CD4-positive, alpha-beta T cell treated with Interleukin-21 for 1 hour (primary cell): ENCODE measurements around the gene OR4K17.
"Not testable (repeated sequence)": the region's sequence is repeated elsewhere in the genome, so short reads cannot be mapped to it uniquely, and the experiment has no call there.

Experiments used
- DNase-seq: peaks from one replicate; pipeline ENCODE4 v3.0.0-alpha.2; 2020

The OR4K17 gene, protein sequence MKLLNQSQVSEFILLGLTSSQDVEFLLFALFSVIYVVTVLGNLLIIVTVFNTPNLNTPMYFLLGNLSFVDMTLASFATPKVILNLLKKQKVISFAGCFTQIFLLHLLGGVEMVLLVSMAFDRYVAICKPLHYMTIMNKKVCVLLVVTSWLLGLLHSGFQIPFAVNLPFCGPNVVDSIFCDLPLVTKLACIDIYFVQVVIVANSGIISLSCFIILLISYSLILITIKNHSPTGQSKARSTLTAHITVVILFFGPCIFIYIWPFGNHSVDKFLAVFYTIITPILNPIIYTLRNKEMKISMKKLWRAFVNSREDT

DNA sequence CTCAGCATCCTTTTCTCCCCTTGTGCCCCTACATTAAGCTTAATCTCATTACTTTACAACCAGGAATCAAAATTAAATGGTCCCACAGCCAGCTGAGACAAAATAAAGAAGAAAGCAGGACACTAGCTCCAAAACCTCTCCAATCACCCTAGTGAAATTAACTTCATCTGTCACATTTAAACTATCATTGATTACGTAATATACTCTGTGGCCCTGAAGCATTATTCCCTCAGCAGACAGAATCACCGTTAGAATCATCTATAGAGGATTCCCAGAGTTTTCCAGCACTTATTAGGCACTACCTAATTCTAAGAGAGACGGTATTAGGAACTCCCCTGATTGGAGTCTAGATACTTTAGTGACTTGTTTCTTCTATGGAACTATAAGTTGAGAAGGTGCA lies at the start of gene OR4K17:
TSS of gene OR4K17 (plus strand) at position 302 of the 400 bp plus-strand sequence. CDS start 6,761 bp downstream, outside the sequence.
- no peak for DNase-seq

DNA sequence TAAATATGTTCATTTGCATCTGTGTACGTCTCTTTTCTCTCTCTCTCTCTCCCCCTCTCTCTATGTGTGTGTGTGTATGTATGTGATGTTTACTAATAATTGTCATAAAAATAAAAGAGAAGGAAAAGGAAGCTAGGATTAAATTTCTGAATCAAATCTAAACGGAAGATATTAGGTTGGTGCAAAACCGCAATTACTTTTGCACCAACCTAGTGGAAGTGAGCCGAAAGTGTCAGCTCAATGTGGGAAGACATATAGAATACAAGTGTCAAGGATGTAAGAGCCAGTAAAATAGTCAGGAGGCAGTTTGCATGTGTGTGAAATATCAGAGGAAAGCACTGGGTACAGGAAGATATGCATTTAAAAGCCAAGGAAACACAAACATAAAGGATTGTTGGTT lies 18.5 kb upstream of the OR4K17 start:
- no peak for DNase-seq

GRCh38 chr14:20093442-20093841 lies 17.1 kb upstream of the OR4K17 start:
- DNase-seq: no peak

GRCh38 chr14:20098926-20099770 lies 11.4 kb upstream of the OR4K17 start:
- DNase-seq: not testable (repeated sequence)

DNA sequence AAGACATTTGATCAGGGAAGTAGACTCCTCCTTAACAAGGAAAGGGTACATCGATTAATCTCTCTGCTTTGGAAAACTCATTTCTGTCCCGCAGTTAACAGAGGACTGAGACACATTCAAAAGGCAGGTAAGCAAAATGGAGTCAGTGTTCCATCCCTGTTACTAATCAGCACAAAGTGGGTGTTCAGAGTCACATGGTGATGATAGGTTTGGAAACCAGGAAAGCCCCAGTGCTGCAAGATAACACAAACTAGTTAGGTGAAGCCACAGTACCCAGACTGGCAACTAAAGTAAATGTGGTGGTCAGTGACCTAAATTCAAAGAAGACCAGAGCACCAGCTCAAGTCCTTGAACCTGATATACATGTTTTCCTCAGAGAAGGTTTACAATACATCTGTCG lies 1.8 kb downstream of the OR4K17 start:
- no peak for DNase-seq

GRCh38 chr14:20116748-20117147 lies 6.2 kb downstream of the OR4K17 start:
- DNase-seq: no peak

- DNase-seq: no peak
Observed at GRCh38 chr14:20118795-20119194, 8.3 kb downstream of the OR4K17 start.

DNA sequence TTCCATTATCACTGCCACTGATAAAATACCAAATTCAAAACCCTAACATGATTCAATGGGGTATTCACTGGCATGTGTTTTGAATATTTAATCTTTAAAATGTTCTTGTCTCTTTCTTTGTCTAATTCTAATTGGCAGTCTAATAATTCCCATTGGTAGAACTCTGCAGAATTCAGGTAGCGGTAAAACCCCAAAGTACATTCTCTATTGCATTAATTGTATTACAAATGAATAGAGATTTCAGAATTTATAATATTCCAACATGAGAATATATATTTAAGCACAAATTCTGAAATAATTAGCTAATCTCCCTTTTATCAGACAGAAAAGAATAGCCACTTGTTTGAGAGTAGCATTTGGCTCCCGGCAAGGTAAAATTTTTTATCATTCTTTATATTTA lies 28.0 kb downstream of the OR4K17 start, which contains the start of gene OR4N5:
TSS of gene OR4N5 (plus strand) at position 301 of the 400 bp plus-strand sequence. CDS start 4,916 bp downstream, outside the sequence.
- no peak for DNase-seq

- DNase-seq: no peak
Observed at GRCh38 chr14:20143911-20144310, 33.4 kb downstream of the OR4K17 start.

DNA sequence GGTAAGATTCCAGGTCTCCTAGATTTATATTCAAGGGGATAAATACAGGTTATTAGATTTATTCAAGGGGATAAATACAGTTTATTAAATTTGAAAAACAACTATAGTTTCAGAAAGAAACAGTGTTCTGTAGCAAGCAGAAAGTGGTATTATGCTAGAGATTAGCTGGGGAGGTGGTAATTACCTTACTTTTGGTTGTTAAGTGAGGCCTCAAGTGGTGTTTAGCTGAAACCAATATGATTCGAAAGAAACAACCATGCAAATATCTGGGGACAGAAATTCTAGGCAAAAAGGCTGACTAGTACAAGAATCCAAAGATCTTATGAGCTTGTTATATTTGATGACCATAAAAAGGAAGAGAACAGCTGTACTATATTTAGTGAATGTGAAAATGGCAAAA lies 34.3 kb downstream of the OR4K17 start:
- DNase-seq: no peak

GRCh38 chr14:20164462-20164861 lies 53.9 kb downstream of the OR4K17 start:
- DNase-seq: no peak

GRCh38 chr14:20167091-20167490 lies 56.6 kb downstream of the OR4K17 start:
- DNase-seq: no peak

DNA sequence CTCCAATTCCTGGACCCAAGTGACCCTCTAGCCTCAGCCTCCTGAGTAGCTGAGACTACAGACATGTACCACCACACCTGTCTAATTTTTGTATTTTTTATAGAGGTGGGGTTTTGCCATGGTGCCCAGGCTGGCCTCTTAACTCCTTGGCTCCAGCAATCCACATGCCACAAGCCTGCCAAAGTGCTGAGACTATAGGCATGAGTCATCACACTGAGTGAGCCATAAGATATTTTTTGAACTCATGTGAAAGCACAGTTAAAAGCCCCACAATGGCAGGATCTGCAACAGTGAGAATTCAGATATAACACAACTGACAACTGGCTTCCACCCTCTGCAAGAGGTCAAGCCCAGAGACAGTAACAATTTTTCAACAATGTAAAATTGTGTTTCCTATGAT lies 59.3 kb downstream of the OR4K17 start:
- not testable (repeated sequence) for DNase-seq
